ENCODE results near the gene NOS1AP.

NOS1AP gene

GRCh38 chr1:162297208-162297607 is 227.7 kb downstream of the NOS1AP start:
- no peak for DNase-seq (ENCODE audit: low read depth in 2 of 2)

- no peak for DNase-seq (ENCODE audit: low read depth in 2 of 2)
These were observed 228.8 kb downstream of the NOS1AP start for GRCh38 chr1:162298266-162298665.

- no peak for DNase-seq (ENCODE audit: low read depth in 2 of 2)
These were observed 229.5 kb downstream of the NOS1AP start for GRCh38 chr1:162299018-162299417.

- no peak for DNase-seq (ENCODE audit: low read depth in 2 of 2)
These were observed 230.8 kb downstream of the NOS1AP start for GRCh38 chr1:162300057-162300917.

GRCh38 chr1:162301696-162302095 is 232.2 kb downstream of the NOS1AP start:
- DNase-seq (ENCODE audit: low read depth in 2 of 2): no peak

GRCh38 chr1:162302306-162303003 is 233.0 kb downstream of the NOS1AP start:
- DNase-seq (ENCODE audit: low read depth in 2 of 2): no peak

- peak; percentile 51 to 55 for DNase-seq (ENCODE audit: low read depth in 2 of 2)
These were observed 233.5 kb downstream of the NOS1AP start for GRCh38 chr1:162303004-162303344.

GRCh38 chr1:162304736-162305135 is 235.2 kb downstream of the NOS1AP start:
- DNase-seq (ENCODE audit: low read depth in 2 of 2): no peak

GRCh38 chr1:162305969-162306368 is 236.5 kb downstream of the NOS1AP start:
- DNase-seq (ENCODE audit: low read depth in 2 of 2): no peak

GRCh38 chr1:162310337-162310736 is 240.8 kb downstream of the NOS1AP start:
- no peak for DNase-seq (ENCODE audit: low read depth in 2 of 2)

- no peak for DNase-seq (ENCODE audit: low read depth in 2 of 2)
These were observed 244.7 kb downstream of the NOS1AP start for GRCh38 chr1:162314206-162314605.

- DNase-seq (ENCODE audit: low read depth in 2 of 2): no peak
These were observed 246.2 kb downstream of the NOS1AP start for GRCh38 chr1:162315673-162316072.

GRCh38 chr1:162316187-162316586 is 246.7 kb downstream of the NOS1AP start:
- DNase-seq (ENCODE audit: low read depth in 2 of 2): no peak

GRCh38 chr1:162317621-162318020 is 248.1 kb downstream of the NOS1AP start:
- DNase-seq (ENCODE audit: low read depth in 2 of 2): no peak

- no peak for DNase-seq (ENCODE audit: low read depth in 2 of 2)
These were observed 250.1 kb downstream of the NOS1AP start for GRCh38 chr1:162319493-162320175.

GRCh38 chr1:162321809-162322422 is 252.4 kb downstream of the NOS1AP start:
- DNase-seq (ENCODE audit: low read depth in 2 of 2): no peak

- DNase-seq (ENCODE audit: low read depth in 2 of 2): no peak
These were observed 253.5 kb downstream of the NOS1AP start for GRCh38 chr1:162323023-162323422.

- no peak for DNase-seq (ENCODE audit: low read depth in 2 of 2)
These were observed 254.9 kb downstream of the NOS1AP start for GRCh38 chr1:162324396-162324795.

- no peak for DNase-seq (ENCODE audit: low read depth in 2 of 2)
These were observed 257.1 kb downstream of the NOS1AP start for GRCh38 chr1:162326559-162326958.

GRCh38 chr1:162327144-162327787 is 257.8 kb downstream of the NOS1AP start:
- no peak for DNase-seq (ENCODE audit: low read depth in 2 of 2)

GRCh38 chr1:162327788-162328165 is 258.3 kb downstream of the NOS1AP start:
- no peak for DNase-seq (ENCODE audit: low read depth in 2 of 2)

- no peak for DNase-seq (ENCODE audit: low read depth in 2 of 2)
These were observed 259.0 kb downstream of the NOS1AP start for GRCh38 chr1:162328512-162328911.
